D721Med (cell line): ENCODE results near the gene SPIB.
"Not testable (repeated sequence)": the region's sequence is repeated elsewhere in the genome, so short reads cannot be mapped to it uniquely, and the experiment has no call there.

Experiments
- DNase-seq: peaks from one replicate; pipeline ENCODE4 v3.0.0; 2011; ENCODE audit warnings: low spot score; ENCODE audit not compliant: insufficient read length
- FAIRE-seq: peaks from 2 replicates; lab custom pipeline; 2011; peaks lifted over from hg19 to GRCh38; lab: Jason Lieb, UNC
- TF ChIP-seq, protein P1 (sequence below): IDR thresholded peaks from 2 replicates; pipeline ENCODE4 v1.5.1; 2012; ENCODE audit warnings: mild to moderate bottlenecking, control low read depth; ENCODE audit not compliant: insufficient read depth; ENCODE audit errors: missing control alignments

The SPIB gene

DNA sequence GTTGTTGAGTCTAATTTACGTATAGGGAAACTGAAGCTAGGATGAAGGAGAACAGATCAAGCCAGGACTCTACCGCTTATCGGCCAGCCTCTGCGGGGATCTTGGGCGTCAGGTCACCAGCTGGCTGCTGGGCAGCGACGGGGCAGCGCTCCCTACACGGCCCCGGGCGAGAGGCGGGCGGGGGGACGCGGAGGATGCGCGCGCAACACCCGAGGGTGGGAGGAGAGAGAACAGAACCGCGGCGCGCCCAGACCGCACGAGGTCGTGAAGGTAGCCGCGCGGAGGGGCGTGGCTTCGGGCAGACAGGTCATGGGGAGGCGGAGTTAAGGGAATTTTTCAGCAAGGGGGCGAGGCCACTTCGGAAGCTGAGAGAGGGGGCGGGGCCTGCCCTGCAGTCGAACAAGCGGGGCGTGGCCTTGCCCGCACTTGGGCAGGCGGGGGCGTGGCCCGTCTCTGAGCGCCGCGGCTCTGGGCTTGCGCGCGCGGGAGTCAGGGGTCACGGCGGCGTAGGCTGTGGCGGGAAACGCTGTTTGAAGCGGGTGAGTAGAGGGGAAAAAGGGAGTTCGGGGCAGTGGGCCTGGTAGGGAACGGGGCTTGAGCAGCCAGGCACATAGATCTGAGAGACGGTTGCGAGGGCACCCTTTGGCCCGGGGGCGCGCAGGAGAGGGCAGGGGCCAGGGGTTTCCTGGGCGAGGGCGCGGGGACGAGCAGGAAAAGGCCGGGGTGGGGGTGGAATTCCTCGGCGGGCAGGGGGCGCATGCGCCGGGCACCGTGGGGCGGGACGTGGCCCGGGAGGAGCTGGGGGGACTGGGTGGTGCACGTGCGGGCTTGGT, 34.7 kb upstream of the SPIB start, which contains the start of gene POLD1:
POLD1 (plus strand) TSS at position 496 of the 833 bp plus-strand sequence. CDS start 14,505 bp downstream, outside the sequence.
- TF ChIP-seq, protein P1, sequence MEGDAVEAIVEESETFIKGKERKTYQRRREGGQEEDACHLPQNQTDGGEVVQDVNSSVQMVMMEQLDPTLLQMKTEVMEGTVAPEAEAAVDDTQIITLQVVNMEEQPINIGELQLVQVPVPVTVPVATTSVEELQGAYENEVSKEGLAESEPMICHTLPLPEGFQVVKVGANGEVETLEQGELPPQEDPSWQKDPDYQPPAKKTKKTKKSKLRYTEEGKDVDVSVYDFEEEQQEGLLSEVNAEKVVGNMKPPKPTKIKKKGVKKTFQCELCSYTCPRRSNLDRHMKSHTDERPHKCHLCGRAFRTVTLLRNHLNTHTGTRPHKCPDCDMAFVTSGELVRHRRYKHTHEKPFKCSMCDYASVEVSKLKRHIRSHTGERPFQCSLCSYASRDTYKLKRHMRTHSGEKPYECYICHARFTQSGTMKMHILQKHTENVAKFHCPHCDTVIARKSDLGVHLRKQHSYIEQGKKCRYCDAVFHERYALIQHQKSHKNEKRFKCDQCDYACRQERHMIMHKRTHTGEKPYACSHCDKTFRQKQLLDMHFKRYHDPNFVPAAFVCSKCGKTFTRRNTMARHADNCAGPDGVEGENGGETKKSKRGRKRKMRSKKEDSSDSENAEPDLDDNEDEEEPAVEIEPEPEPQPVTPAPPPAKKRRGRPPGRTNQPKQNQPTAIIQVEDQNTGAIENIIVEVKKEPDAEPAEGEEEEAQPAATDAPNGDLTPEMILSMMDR = no peak

DNA sequence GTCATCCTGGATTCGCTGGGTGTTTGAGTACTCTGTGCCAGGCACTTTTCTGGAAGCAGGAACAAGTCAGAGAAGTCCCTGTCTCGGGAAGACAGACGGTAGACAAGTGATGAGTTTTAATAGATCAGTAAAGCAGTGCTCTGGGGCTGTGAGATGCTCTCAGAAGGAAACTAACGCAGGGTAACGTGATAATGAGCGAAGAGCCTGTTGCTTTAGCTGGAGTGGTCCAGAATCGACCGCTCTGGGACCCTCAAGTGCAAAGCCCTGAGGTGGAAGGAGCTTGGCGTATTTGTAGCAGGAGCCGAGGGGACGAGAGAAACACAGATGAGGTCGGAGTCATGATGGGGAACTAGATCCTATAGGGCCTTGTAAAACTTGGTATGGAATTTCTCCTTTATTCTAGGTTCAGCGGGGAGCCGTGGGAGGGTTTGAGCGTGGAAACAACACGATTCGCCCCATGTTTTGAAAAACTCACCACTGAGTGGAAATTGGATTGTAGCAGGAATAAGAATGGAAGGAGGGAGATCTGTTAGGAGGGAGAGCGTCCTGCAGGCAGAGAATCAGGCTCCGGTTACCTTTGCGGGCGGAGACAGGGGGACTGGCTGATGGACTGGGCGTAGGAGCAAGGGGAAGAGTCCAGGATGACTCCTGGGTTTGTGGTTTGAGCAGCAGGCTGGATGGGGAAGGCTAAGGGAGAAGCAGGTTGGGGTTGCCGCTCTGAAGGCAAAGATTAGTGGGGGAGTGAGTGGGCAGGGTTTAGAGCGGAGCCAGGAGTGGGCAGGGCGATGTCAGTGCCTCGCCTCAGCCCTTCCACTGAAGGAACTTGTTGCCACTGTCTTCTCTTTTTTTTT, 33.8 kb upstream of the SPIB start:
- no peak for FAIRE-seq
- TF ChIP-seq, protein P1 = no peak
- no peak for DNase-seq

More for the DNA sequence above, 34.7 kb upstream of the SPIB start, which contains the start of gene POLD1:
- DNase-seq (peak; percentile 96), FAIRE-seq (no peak)

DNA sequence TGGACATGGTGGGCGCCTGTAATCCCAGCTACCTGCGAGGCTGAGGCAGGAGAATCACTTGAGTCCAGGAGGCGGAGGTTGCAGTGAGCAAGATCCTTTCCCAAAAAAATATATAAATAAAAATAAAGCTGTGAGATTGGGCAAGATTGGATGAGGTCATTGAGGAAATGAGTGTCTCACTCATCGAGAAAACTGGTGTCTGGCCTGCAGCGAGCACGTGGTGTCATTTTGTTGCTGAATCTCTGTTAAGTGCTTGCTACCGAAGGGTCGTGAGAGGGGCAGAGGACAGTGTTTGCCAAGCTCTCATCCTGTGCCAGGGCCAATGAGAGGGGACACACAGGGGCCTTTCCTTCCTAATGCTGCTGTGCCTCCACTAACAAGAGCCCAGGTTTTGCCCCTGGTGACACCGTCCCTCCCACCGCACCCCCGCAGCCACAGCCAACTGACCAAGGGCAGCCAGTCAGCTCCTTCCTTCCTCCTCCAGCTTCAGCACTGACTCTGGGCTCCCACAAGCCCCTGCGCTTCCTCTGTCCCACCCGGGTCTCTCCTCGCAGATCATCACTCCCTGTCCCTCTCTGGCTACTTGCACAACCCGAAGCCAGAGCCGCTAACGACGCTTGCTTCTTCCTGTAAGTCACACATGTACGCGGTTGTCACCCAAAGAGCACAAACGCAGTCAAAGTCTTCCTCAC, 31.4 kb upstream of the SPIB start:
- FAIRE-seq (no peak), DNase-seq (no peak)
- TF ChIP-seq, protein P1 = no peak

DNA sequence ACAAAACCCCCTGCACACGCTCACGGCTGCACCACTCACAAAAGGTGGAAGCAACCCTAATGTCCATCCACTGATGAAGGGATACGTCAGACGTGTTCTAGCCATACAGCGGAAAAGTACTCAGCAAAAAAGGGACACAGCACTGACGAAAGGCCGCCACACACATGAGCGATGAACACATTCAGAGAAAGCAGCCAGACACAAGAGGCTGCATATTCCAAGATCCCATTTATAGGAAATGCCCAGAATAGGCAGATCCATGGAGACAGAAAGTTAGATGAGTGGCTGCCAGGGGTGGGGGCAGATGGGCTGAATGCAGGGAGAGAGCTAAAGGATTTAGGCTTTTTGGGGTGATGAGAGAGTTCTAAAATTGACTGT, 30.9 kb upstream of the SPIB start:
- TF ChIP-seq, protein P1 = no peak
- DNase-seq = no peak
- FAIRE-seq = no peak

DNA sequence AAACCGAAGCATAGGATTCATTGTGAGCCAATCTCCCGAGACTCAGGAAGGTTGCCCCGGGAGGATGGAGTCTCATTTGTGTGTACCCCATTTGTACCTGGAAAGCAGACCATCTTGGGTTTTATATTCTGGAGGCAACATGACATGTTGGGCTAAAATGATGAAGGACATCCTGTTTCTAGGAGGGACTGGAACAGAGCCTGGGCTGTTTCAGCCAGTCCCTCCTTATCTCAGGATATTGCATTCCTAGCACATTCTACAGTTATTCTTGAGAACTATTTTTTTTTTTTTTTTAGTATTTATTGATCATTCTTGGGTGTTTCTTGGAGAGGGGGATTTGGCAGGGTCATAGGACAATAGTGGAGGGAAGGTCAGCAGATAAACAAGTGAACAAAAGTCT, 28.4 kb upstream of the SPIB start:
- not testable (repeated sequence) for DNase-seq, FAIRE-seq

DNA sequence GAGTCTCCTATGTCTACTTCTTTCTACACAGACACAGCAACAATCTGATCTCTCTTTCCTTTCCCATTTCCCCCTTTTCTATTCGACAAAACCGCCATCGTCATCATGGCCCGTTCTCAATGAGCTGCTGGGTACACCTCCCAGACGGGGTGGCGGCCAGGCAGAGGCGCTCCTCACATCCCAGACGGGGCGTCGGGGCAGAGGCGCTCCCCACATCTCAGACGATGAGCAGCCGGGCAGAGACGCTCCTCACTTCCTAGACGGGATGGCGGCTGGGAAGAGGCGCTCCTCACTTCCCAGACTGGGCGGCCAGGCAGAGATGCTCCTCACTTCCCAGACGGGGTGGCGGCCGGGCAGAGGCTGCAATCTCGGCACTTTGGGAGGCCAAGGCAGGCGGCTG, 27.8 kb upstream of the SPIB start:
- not testable (repeated sequence) for FAIRE-seq, DNase-seq

DNA sequence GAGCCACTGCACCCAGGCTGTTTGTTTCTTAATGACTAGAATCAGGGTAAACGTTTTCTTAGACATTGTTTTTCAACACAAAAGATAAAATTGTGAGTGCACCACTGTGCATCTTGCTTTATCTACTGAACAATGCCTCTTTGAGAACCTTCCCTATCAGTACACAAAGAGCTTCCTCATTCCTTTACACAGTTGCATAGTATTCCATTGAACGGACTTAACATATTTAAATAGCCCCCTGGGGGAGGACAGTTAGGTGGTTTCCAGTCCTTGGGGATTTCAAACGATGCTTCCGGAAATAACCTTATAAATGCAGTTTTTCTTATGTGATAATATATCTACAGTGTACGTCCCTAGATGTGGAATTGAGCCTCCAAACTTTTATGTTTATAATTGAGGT, 26.0 kb upstream of the SPIB start:
- no peak for DNase-seq
- no peak for FAIRE-seq
- TF ChIP-seq, protein P1 = no peak
